Transverse colon (tissue), 4 donors: Measurements from ENCODE around the gene RPS5. TPM values are rescaled to one million over a fixed set of nuclear protein-coding genes. Genes with fewer than 3 reads are reported as not detected.

ENCODE experiments used
- DNase-seq: peaks from one replicate; pipeline ENCODE4 v3.0.0-alpha.2; 2019
- H3K27ac ChIP-seq, 4 donors: fragments of 200-600 bp; sonication (generic); 2 replicates each; pipeline ENCODE4 v1.5.1; 2016 to 2018; ENCODE audit warnings: inconsistent platforms in 4 of 4
- H3K27me3 ChIP-seq: fragments of 200-600 bp; sonication (generic); 2 replicates; pipeline ENCODE4 v1.5.1; 2017; ENCODE audit warnings: inconsistent platforms
- H3K36me3 ChIP-seq, 4 donors: fragments of 200-600 bp; sonication (generic); 2 replicates each; pipeline ENCODE4 v1.5.1; 2017 to 2019; ENCODE audit warnings: inconsistent platforms in 4 of 4
- H3K4me1 ChIP-seq, 4 donors: fragments of 200-600 bp; sonication (generic); 2 replicates each; pipeline ENCODE4 v1.5.1; 2017 to 2020; ENCODE audit warnings: inconsistent platforms in 4 of 4
- H3K4me3 ChIP-seq, 4 donors: fragments of 200-600 bp; sonication (generic); 1 replicate in 1 of 4; 2 replicates in 3 of 4; pipeline versions ENCODE4 v1.5.1 to v1.6.1; 2017 to 2019; ENCODE audit warnings: inconsistent platforms in 4 of 4
- H3K9me3 ChIP-seq, 2 donors: fragments of 200-600 bp; sonication (generic); 2 replicates each; pipeline ENCODE4 v1.5.1; 2017 to 2019; ENCODE audit warnings: inconsistent platforms in 2 of 2
- CTCF ChIP-seq, 5 experiments: fragments of 200-600 bp in 3 of 5; fragments of 450-650 bp in 2 of 5; sonication (generic) in 3 of 5; IDR thresholded peaks; 1 replicate in 2 of 5; 2 replicates in 3 of 5; pipeline ENCODE4 v1.5.1; 2016 to 2017; ENCODE audit warnings: antibody characterized with exemption in 5 of 5, inconsistent platforms in 3 of 5, mild to moderate bottlenecking in 2 of 5, moderate library complexity in 1 of 5
- EP300 ChIP-seq: sonication (generic); formaldehyde crosslinking; IDR thresholded peaks from one replicate; pipeline ENCODE4 v1.6.1; 2017; ENCODE audit warnings: antibody characterized with exemption, low read depth
- POLR2A ChIP-seq: fragments of 450-650 bp; IDR thresholded peaks from one replicate; pipeline ENCODE4 v1.6.1; 2016; ENCODE audit warnings: antibody characterized with exemption, mild to moderate bottlenecking, moderate library complexity
- POLR2AphosphoS5 ChIP-seq, 3 donors: sonication (generic); formaldehyde crosslinking; IDR thresholded peaks; one replicate each; pipeline ENCODE4 v1.6.1; 2016; ENCODE audit warnings: antibody characterized with exemption in 3 of 3
- WGBS, 2 donors: methylation state at CpG; one replicate each; pipeline ENCODE4 v1.1.5; 2018; ENCODE audit warnings: low coverage in 1 of 2; 5-methylcytosine and 5-hydroxymethylcytosine counted together
- in situ Hi-C, 4 donors: fragments of 200-750 bp; cut with MboI; loops; one replicate each; pipeline versions ENCODE4 v1.15.0 to v1.15.1; 2017; ENCODE audit warnings: low sequenced_read_pairs in 3 of 4, low pct_ligation_motif_present in 1 of 4, low pct_unique_long_range_greater_than_20kb in 1 of 4
- intact Hi-C: fragments of 100-400 bp; cut with DNase I; formaldehyde crosslinking; loops from one replicate; pipeline ENCODE4 v1.15.1; 2023; ENCODE audit warnings: low total_unique reads
- total RNA-seq, 4 donors: library from RNA; depleted of rRNA; stranded (reverse); fragments of >200 nt; gene quantifications; one replicate each; pipeline ENCODE4 v1.1.0, GENCODE V29; 2016

RPS5 gene
- total RNA-seq, 4 donors from 2014 or later, result 513 to 1,129 (median 743) TPM

GRCh38 chr19:58406818-58407657, 20.0 kb downstream of the RPS5 start:
- Histone ChIP-seq H3K4me1 (peaks cover 0 to 21% (median 18%) of the 10 kb centered on the region in 4 donors), H3K9me3 (no peaks in the 10 kb centered on the region), H3K36me3 (no peaks in the 10 kb centered on the region), H3K27me3 (no peaks in the 10 kb centered on the region), H3K4me3 (peak overlapping the region in 2 of 4 donors; percentile 80 to 82), H3K27ac (peak overlapping the region; percentile 82 to 91 (median 90))
- TF ChIP-seq POLR2A, result no peak
- TF ChIP-seq POLR2AphosphoS5 (IDR thresholded peaks at IDR 0.05), result no peak
- peak in 4 of 5 experiments; percentile 14 to 20 (median 18) for TF ChIP-seq CTCF (IDR thresholded peaks at IDR 0.05)
- in situ Hi-C loops (no loop called here), intact Hi-C loops (no loop called here)
- 71 to 83% methylated on average over 4 to 10 of the region's 10 CpGs for WGBS, 2 donors
- DNase-seq, result no peak

- H3K9me3 ChIP-seq, result no peaks in the 10 kb centered on the region
- peaks cover 0 to 18% (median 16%) of the 10 kb centered on the region in 4 donors for H3K4me1 ChIP-seq
- no peaks in the 10 kb centered on the region for H3K36me3 ChIP-seq
- peak overlapping the region; percentile 65 to 82 (median 74) for H3K4me3 ChIP-seq
- in situ Hi-C loops, result no loop called here
- no peaks in the 10 kb centered on the region for H3K27me3 ChIP-seq
- no peak for TF ChIP-seq POLR2AphosphoS5 (IDR thresholded peaks at IDR 0.05)
- TF ChIP-seq EP300, result no peak
- TF ChIP-seq CTCF (IDR thresholded peaks at IDR 0.05), result no peak
- TF ChIP-seq POLR2A, result no peak
- intact Hi-C loops, result no loop called here
- 17% methylated on average over 22 of the region's 22 CpGs; no CpG with 5 or more reads in 1 of the 2 donors for WGBS, 2 donors
- H3K27ac ChIP-seq, result peak overlapping the region; percentile 82 to 91 (median 90)
- DNase-seq, result no peak
These were observed 20.6 kb downstream of the RPS5 start for GRCh38 chr19:58407658-58408151.

- WGBS, 2 donors, result 1 to 2% methylated on average over 8 to 87 of the region's 100 CpGs
- Histone ChIP-seq H3K27me3 (no peaks in the 10 kb centered on the region), H3K9me3 (no peaks in the 10 kb centered on the region), H3K27ac (peak within 1 kb of the TSS; percentile 82 to 91 (median 90)), H3K36me3 (no peaks in the 10 kb centered on the region), H3K4me1 (peaks cover 0 to 18% (median 16%) of the 10 kb centered on the region in 4 donors), H3K4me3 (peak within 1 kb of the TSS; percentile 65 to 82 (median 74))
- in situ Hi-C loops, result no loop called here
- peak; percentile 95 for DNase-seq
- intact Hi-C loops, result no loop called here
- TF ChIP-seq POLR2A (peak; percentile 85), POLR2AphosphoS5 (IDR thresholded peaks at IDR 0.05) (peak; percentile 77 to 89 (median 79)), CTCF (IDR thresholded peaks at IDR 0.05) (peak in 1 of 5 experiments; percentile 17), EP300 (no peak)
These were observed 21.3 kb downstream of the RPS5 start, which contains the start of gene ZNF584 for GRCh38 chr19:58408152-58409009. TSS of gene ZNF584 (plus strand) at chr19:58408649. CDS start at chr19:58409148, 499 bp downstream.
